Stimulated activated CD4-positive, alpha-beta T cell treated with anti-CD3 and anti-CD28 coated beads, TNF-alpha, amount 100 ng/mL, for 24 hours (primary cell): ENCODE data around the gene ADAM12.
"Not testable (repeated sequence)": the region's sequence is repeated elsewhere in the genome, so short reads cannot be mapped to it uniquely, and the experiment has no call there.

Experiments used
- DNase-seq, 3 experiments: peaks; one replicate each; pipeline ENCODE4 v3.0.0-alpha.2; 2020; ENCODE audit warnings: low read depth in 3 of 3

ADAM12 gene

GRCh38 chr10:126402721-126403695, 14.7 kb upstream of the ADAM12 start:
- no peak for DNase-seq

- no peak for DNase-seq
These were observed 12.4 kb upstream of the ADAM12 start for GRCh38 chr10:126400641-126401040.

GRCh38 chr10:126398924-126399323, 10.6 kb upstream of the ADAM12 start:
- no peak for DNase-seq

DNA sequence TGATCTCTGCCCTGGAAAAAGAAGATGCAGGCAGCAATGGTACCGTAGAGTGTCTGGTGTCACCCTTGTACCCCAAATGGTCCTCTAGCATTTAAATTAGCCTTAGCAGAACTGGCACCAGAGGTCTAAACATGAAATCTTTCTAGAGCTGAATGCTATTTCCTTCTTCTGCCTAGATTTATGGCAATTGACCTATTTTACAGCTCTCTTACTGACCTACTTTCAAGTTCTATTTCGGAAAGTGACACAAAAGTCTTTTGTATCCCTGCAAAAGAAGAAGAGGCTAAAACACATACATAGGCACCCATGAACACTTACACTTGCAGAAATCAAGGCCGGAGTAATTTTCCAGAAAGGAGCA, 10.1 kb upstream of the ADAM12 start:
- no peak for DNase-seq

DNA sequence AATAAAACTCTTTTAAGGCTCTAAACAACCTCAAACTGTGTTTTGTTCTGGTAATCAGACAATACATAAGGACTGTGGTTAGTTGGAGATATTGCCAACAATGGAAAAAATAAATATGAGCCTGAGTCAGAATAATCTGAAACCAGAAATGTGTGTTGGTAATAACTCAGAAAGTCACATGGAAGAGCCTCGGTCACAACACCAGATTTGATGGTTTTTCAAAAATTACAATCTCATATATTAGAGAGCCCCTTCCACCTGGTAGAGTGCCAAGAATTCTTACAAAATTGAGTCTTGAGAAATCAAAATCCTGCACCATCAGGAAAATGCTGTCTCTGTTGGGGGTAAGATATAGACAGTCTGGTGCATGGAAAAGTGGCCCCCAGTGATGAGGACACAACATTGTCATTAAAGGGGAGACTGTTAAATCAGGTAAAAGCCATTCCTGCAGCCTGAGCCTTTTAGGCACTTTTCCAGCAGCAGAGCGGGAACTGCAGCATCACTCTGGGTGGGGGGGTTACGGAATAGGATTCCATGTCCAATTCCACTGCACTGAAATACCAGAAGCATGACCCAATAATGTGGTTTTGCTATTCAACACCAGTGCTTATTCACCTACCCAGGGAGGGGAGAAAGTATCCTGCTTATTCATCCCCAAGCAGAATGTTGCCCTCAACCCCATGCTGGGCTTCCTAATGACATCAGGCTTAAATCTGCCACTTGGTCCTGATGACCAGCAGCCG, 9.5 kb upstream of the ADAM12 start:
- DNase-seq: no peak

- no peak for DNase-seq
These were observed 8.9 kb upstream of the ADAM12 start for GRCh38 chr10:126397156-126397555.

GRCh38 chr10:126394948-126395347, 6.7 kb upstream of the ADAM12 start:
- no peak for DNase-seq

DNA sequence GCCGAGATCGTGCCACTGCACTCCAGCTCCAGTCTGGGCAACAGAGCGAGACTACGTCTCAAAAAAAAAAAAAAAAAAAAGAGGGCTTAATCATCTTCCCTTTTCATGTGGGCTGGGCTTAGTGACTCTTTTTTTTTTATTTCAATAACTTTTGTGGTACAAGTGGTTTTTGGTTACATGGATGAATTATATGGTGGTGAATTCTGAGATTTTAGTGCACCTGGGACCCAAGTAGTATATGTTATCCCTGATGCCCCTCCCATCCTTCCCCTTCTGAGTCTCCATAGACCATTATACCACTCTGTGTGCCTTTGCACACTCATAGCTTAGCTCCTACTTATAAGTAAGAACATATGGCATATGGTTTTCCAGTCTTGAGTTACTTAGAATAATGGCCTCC, 4.8 kb upstream of the ADAM12 start:
- DNase-seq: no peak

GRCh38 chr10:126392469-126392868, 4.2 kb upstream of the ADAM12 start:
- DNase-seq: no peak

DNA sequence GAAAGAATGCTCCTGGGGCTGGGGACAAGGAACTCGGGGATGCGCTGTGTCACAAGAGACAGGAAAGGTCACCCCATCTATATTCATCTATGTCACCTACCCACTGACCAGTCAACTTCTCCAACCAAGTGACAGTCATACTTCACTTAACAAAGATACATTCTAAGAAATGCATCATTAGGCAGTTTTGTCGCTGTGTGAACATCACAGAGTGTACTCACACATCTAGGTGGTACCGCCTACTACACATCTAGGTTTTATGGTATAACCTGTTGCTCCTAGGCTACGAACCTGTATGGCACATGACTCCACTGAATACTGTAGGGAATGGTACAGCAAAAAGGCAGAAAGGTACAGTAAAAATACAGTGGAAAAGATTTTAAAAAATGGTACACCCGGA, 3.8 kb upstream of the ADAM12 start:
- DNase-seq: no peak

GRCh38 chr10:126391192-126391885, 3.1 kb upstream of the ADAM12 start:
- DNase-seq: no peak

GRCh38 chr10:126390324-126390723, 2.0 kb upstream of the ADAM12 start:
- DNase-seq: no peak

DNA sequence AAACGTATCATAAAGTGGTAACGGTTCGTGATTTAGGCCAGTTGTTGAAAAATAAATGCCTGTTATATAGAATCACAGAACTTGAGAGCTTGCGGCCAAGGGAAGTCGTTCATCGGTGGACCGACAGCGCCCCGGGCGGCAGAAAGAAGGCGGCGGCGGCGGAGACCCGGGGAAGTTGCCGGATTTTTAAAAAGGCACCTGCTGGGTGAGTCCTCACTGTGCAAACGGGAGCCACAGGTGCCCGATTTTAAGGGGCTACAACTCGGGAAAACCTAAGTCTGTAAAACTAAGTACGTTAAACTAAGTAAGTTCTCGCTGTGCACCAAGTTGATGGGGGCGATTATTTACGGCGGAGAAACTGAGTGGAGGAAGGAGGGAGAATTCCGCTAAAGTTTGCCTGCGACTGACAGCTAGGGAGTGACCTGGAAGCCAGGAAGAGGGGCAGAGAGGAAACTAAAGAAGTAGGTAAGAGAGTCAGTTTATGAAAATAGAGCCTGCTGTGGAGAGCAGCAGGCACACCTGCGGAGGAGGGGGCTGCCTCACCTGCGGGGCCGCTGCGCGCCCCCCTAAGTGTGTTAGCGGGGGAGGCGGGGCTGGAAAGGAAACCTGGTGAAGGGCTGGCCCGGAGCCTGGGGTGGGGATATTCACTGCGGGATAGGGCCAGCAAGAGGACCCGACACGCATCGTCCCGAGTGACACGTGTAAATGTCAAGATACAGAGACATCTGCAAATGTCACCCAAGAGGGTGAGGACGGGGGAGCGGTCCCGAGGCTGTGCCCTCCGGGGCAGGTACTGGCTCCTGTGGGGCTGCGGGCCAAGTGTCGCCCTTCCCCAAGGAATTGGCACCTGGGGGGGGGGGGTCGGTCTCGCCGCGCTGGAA, 996 bp downstream of the ADAM12 start:
- DNase-seq: peak in 2 of 3 experiments; percentile 9 to 45

GRCh38 chr10:126384269-126384873, 3.9 kb downstream of the ADAM12 start:
- DNase-seq: no peak

GRCh38 chr10:126380352-126381076, 7.8 kb downstream of the ADAM12 start:
- no peak for DNase-seq

DNA sequence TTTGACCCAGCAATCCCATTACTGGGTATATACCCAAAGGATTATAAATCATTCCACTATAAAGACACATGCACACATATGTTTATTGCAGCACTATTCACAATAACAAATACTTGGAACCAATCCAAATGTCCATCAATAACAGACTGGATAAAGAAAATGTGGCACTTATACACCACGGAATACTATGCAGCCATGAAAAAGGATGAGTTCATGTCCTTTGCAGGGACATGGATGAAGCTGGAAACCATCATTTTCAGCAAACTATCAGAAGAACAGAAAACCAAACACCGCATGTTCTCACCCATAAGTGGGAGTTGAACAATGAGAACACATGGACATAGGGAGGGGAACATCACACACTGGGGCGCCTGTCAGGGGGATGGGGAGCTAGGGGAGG, 9.1 kb downstream of the ADAM12 start:
- DNase-seq: not testable (repeated sequence)

- DNase-seq: no peak
These were observed 11.3 kb downstream of the ADAM12 start for GRCh38 chr10:126376956-126377355.

DNA sequence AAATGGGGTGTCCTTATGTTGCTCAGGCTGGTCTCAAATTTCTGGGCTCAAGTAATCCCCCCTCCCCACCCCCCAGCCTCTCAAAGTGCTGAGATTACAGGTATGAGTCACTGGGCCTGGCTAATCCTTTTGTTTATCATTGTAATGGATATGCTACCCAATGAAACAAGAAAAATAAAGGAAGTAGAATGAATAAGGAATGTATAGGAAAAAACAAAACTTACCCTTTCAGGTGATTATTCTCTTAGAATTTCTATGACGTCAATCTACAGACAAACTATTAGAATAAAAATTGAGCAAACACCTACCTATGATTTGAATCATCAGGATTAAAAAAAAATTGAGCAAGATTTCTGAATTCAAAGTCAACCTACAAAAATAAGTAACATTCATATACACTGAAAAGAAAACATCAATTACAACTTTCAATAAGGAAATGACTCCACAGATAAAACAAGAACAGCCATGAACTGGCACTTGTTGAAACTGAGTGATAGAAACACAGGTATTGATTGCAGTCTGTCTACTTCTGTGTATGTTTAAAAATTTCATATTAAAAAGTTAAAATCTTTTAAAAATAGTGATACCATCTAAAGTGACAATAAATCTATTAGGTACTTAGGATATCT, 12.2 kb downstream of the ADAM12 start:
- no peak for DNase-seq

GRCh38 chr10:126375299-126375698, 13.0 kb downstream of the ADAM12 start:
- DNase-seq: no peak

GRCh38 chr10:126374435-126374834, 13.8 kb downstream of the ADAM12 start:
- no peak for DNase-seq
